Mesothelial cell of epicardium (in vitro differentiated cells): ENCODE data around the gene KCTD12. TPM values are rescaled to one million over a fixed set of nuclear protein-coding genes. Genes with fewer than 3 reads are reported as not detected.
A peak's percentile ranks its signal among the peaks of the same experiment; 100 is the strongest.

ENCODE experiments used
- DNase-seq, 2 experiments: peaks; one replicate each; pipeline ENCODE4 v3.0.0; 2021; ENCODE audit warnings: low spot score in 2 of 2; ENCODE audit not compliant: unreplicated experiment in 2 of 2
- H3K27ac Mint-ChIP-seq: 2 replicates; pipeline ENCODE4 v1.8.0; 2021; ENCODE audit warnings: mixed read lengths
- H3K27me3 Mint-ChIP-seq: 2 replicates; pipeline ENCODE4 v1.8.0; 2021; ENCODE audit warnings: low read depth, mixed read lengths
- H3K36me3 Mint-ChIP-seq: 2 replicates; pipeline ENCODE4 v1.8.0; 2021; ENCODE audit warnings: mixed read lengths
- H3K4me1 Mint-ChIP-seq: 2 replicates; pipeline ENCODE4 v1.8.0; 2021; ENCODE audit warnings: mixed read lengths
- H3K4me3 Mint-ChIP-seq: 2 replicates; pipeline ENCODE4 v1.8.0; 2021; ENCODE audit warnings: mild to moderate bottlenecking, moderate library complexity, mixed read lengths
- H3K9me3 Mint-ChIP-seq: 2 replicates; pipeline ENCODE4 v1.8.0; 2021; ENCODE audit warnings: mixed read lengths
- total RNA-seq: library from RNA; stranded (reverse); gene quantifications from 3 replicates; pipeline ENCODE4 v1.2.1, GENCODE V29; 2021
- TF ChIP-seq, protein P1 (sequence below): fragments of 200-600 bp; sonication (generic); IDR thresholded peaks from one replicate; pipeline ENCODE4 v1.5.0; 2021; ENCODE audit warnings: antibody characterized with exemption; ENCODE audit not compliant: unreplicated experiment

KCTD12 gene
- total RNA-seq, 1 donor from 2014 or later, result 142 TPM

DNA sequence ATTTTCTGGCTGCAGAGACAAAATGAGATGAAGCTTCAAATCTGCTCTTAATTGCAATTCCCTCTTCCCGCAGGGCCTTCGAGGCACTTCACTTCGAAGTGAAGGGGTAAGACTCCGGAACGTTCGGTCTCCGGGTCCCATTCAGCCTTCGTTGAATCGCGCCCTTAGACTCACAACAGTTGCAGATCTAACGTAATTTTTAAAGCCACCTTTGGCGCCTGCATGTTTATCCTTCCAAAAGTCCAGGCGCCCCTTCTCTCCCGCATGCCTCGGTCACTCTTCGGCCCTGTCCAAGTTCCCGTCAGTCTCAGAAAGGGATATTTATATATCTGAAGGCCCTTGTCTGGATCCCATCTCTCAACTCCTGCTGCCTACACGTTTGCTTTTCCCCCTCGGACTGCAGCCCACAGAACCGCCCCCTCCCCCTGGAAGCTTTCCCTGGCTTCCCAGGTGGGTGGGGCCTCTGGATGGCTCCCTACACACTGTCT lies 915 bp upstream of the KCTD12 start:
- H3K27ac Mint-ChIP-seq, result peak overlapping the region; percentile 92
- no peaks in the 10 kb centered on the region for H3K36me3 Mint-ChIP-seq
- peaks cover 23% of the 10 kb centered on the region for H3K4me1 Mint-ChIP-seq
- H3K9me3 Mint-ChIP-seq, result no peaks in the 10 kb centered on the region
- TF ChIP-seq, protein P1, sequence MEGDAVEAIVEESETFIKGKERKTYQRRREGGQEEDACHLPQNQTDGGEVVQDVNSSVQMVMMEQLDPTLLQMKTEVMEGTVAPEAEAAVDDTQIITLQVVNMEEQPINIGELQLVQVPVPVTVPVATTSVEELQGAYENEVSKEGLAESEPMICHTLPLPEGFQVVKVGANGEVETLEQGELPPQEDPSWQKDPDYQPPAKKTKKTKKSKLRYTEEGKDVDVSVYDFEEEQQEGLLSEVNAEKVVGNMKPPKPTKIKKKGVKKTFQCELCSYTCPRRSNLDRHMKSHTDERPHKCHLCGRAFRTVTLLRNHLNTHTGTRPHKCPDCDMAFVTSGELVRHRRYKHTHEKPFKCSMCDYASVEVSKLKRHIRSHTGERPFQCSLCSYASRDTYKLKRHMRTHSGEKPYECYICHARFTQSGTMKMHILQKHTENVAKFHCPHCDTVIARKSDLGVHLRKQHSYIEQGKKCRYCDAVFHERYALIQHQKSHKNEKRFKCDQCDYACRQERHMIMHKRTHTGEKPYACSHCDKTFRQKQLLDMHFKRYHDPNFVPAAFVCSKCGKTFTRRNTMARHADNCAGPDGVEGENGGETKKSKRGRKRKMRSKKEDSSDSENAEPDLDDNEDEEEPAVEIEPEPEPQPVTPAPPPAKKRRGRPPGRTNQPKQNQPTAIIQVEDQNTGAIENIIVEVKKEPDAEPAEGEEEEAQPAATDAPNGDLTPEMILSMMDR, result no peak
- no peak for DNase-seq
- H3K27me3 Mint-ChIP-seq, result peaks cover 80% of the 10 kb centered on the region
- peak overlapping the region; percentile 83 for H3K4me3 Mint-ChIP-seq

DNA sequence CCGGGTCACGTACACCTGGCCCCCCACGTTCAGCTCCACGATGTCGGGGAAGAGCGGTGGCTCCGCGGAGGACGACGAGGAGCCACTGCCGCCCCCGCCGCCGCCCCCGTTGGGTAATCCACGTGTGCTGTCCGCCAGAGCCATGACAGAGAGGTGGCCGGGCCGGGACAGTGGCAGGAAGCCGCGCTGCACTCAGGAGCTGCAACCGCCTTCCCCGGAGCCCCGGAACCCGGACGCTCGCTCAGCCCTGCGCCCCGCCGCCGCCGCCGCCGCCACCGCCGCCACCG lies 257 bp downstream of the KCTD12 start:
- no peak overlapping the region for H3K27ac Mint-ChIP-seq
- H3K9me3 Mint-ChIP-seq, result no peaks in the 10 kb centered on the region
- TF ChIP-seq, protein P1, result no peak
- H3K4me1 Mint-ChIP-seq, result peaks cover 29% of the 10 kb centered on the region
- H3K36me3 Mint-ChIP-seq, result no peaks in the 10 kb centered on the region
- peaks cover 70% of the 10 kb centered on the region for H3K27me3 Mint-ChIP-seq
- peak overlapping the region; percentile 71 for H3K4me3 Mint-ChIP-seq
- DNase-seq, result no peak

DNA sequence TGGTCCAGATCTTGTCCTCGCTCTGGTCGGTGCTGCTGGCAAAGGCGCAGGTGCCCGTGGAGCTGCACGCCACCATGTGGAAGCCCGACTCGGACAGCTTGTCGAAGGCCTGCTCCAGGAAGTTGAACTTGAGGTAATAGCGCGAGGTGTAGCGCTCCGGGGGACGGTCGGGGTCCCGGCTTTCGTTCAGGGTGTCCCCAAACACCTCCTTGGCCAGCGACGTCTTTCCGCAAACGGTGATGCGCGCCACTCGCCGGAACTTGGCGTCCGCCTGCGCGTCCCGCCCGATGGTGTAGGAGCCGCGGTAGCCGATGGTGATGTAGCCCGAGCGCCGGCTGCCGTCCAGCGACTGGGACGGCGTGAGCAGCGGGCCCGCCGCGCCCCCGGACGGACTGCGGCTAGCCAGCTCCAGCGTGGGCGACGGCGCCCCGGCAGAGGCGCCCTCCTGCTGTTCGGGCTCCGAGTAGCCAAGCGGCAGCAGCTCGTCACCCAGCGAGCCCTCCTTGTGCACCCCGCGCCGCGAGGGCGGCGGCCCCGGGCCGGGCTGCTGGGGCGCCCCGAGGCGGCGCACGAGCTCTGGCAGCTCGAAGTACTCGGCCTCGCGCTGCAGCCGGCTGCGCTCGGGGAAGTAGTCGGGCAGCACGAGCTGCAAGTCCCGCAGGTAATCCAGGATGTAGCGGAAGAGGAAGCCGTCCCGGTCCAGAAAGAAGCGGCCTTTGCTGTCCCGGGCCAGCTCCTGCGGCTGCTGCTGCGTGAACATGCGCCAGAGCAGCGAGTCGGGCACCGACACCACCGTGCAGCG lies 801 bp downstream of the KCTD12 start:
- peaks cover 65% of the 10 kb centered on the region for H3K27me3 Mint-ChIP-seq
- no peaks in the 10 kb centered on the region for H3K9me3 Mint-ChIP-seq
- DNase-seq, result peak; percentile 26 to 68
- no peaks in the 10 kb centered on the region for H3K36me3 Mint-ChIP-seq
- H3K27ac Mint-ChIP-seq, result peak overlapping the region; percentile 58
- H3K4me1 Mint-ChIP-seq, result peaks cover 32% of the 10 kb centered on the region
- TF ChIP-seq, protein P1, result no peak
- peak overlapping the region; percentile 84 for H3K4me3 Mint-ChIP-seq

DNA sequence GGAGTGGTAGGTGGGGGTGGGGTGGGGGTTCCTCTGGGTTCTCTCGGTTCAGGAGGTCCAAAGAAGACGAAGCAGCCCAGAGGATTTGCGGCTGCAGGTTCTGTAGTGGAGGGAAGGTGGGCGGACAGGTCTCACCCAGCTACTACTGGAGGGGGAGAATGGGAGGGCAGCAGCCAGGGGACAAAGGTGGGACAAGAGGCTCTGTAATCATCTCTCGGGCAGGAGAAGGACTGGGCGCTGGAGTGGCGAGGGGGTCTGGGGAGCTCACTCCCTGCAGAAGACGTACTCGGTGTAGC lies 1.4 kb downstream of the KCTD12 start:
- no peaks in the 10 kb centered on the region for H3K36me3 Mint-ChIP-seq
- no peaks in the 10 kb centered on the region for H3K9me3 Mint-ChIP-seq
- peak overlapping the region; percentile 58 for H3K27ac Mint-ChIP-seq
- no peak for DNase-seq
- H3K4me1 Mint-ChIP-seq, result peaks cover 32% of the 10 kb centered on the region
- TF ChIP-seq, protein P1, result no peak
- peaks cover 62% of the 10 kb centered on the region for H3K27me3 Mint-ChIP-seq
- H3K4me3 Mint-ChIP-seq, result peak overlapping the region; percentile 84

DNA sequence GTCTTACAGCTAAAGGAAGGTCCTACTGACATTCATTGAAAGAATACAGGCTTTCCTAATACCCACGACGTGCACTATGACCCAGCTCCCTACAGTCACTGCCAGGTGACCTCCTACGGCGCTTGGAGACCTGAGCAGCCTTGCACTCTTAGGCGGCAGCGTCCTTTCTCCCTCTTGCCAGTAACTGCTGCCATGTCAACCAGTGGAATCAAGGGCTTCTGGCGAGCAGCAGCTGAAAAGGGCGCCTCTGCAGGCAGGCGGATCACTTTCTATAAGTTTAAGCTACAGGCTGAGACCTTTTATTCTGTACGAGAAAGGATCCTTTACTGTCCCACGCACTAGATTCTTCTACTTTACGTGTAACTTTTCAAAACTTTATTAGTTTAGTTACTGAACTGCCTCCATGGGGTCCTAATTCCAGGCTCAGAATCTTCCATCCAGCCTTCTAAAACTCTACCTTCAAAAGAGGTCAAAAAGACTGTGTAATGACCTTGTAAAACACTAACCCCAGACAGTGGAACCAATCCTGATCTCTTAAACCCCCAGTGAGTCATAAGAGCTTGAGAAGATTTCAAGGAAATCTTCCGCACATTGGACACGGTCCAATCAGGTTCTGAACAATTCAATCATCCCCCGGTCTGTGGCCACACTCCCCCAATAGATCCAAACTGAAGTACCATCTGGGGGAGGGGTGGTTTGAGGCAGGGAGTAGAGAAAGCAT lies 1.9 kb downstream of the KCTD12 start:
- TF ChIP-seq, protein P1, result no peak
- H3K27me3 Mint-ChIP-seq, result peaks cover 57% of the 10 kb centered on the region
- H3K4me1 Mint-ChIP-seq, result peaks cover 32% of the 10 kb centered on the region
- no peaks in the 10 kb centered on the region for H3K9me3 Mint-ChIP-seq
- H3K36me3 Mint-ChIP-seq, result no peaks in the 10 kb centered on the region
- peak overlapping the region; percentile 35 for H3K27ac Mint-ChIP-seq
- peak overlapping the region; percentile 84 for H3K4me3 Mint-ChIP-seq
- DNase-seq, result no peak
